IMR-90 (cell line): ENCODE results near the gene P2RX3.

ENCODE experiments used
- BHLHE40 ChIP-seq: fragments of 150-350 bp; IDR thresholded peaks from 2 replicates; pipeline ENCODE4 v1.6.1; 2016; ENCODE audit warnings: mild to moderate bottlenecking, low read depth, low read length
- CEBPB ChIP-seq: IDR thresholded peaks from 2 replicates; pipeline ENCODE4 v1.6.1; 2012; ENCODE audit warnings: low read depth, low read length, improper control_type of control experiment
- ELK1 ChIP-seq: fragments of 150-350 bp; IDR thresholded peaks from 2 replicates; pipeline ENCODE4 v1.6.1; 2016; ENCODE audit warnings: low read depth, mild to moderate bottlenecking, low read length, moderate library complexity, borderline replicate concordance
- FOS ChIP-seq: fragments of 150-350 bp; IDR thresholded peaks from 2 replicates; pipeline ENCODE4 v1.6.1; 2016; ENCODE audit warnings: low read depth, low read length
- NFE2L2 ChIP-seq: fragments of 150-350 bp; IDR thresholded peaks from 2 replicates; pipeline ENCODE4 v1.6.1; 2016; ENCODE audit warnings: low read depth, mild to moderate bottlenecking, low read length
- POLR2A ChIP-seq: IDR thresholded peaks from 2 replicates; pipeline ENCODE4 v1.6.1; 2012; ENCODE audit warnings: mild to moderate bottlenecking, low read depth, low read length
- RAD21 ChIP-seq: IDR thresholded peaks from 2 replicates; pipeline ENCODE4 v1.6.1; 2012; ENCODE audit warnings: low read length, improper control_type of control experiment
- RCOR1 ChIP-seq: IDR thresholded peaks from 2 replicates; pipeline ENCODE4 v1.6.1; 2012; ENCODE audit warnings: mild to moderate bottlenecking, low read length, improper control_type of control experiment; ENCODE audit not compliant: insufficient replicate concordance
- RFX5 ChIP-seq: IDR thresholded peaks from 2 replicates; pipeline ENCODE4 v1.8.0; 2012; ENCODE audit warnings: low read depth, mild to moderate bottlenecking, low read length, moderate library complexity
- SMC3 ChIP-seq: fragments of 150-350 bp; IDR thresholded peaks from 2 replicates; pipeline ENCODE4 v1.6.1; 2016; ENCODE audit warnings: low read depth, mild to moderate bottlenecking, antibody characterized with exemption, low read length, moderate library complexity
- USF2 ChIP-seq: fragments of 150-350 bp; IDR thresholded peaks from 2 replicates; pipeline ENCODE4 v1.6.1; 2017; ENCODE audit warnings: mild to moderate bottlenecking, antibody characterized with exemption, low read length, low read depth
- TF ChIP-seq, protein P1 (sequence below): conservative IDR thresholded peaks from 2 replicates; pipeline ENCODE4 v1.5.1; 2012; ENCODE audit warnings: mild to moderate bottlenecking, low read depth, low read length, improper control_type of control experiment

DNA sequence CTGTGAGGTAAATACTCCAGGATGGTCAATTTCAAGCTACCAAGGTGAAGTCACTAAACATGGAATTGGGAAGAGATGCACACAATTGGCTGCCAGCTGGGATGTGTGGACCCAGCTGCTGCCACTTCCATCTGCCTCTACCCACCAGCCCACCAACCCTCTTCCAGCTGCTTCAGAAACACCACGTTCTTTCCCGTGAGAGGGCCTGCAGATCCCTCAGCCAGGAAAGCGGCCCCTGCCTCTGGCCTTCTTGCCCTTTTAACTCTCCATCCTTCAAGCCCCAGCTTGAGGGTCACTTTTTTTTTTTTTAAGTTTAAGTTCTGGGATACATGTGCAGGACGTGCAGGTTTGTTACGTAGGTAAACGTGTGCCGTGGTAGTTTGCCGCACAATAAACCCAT lies 22.8 kb downstream of the P2RX3 start:
- TF ChIP-seq, protein P1, sequence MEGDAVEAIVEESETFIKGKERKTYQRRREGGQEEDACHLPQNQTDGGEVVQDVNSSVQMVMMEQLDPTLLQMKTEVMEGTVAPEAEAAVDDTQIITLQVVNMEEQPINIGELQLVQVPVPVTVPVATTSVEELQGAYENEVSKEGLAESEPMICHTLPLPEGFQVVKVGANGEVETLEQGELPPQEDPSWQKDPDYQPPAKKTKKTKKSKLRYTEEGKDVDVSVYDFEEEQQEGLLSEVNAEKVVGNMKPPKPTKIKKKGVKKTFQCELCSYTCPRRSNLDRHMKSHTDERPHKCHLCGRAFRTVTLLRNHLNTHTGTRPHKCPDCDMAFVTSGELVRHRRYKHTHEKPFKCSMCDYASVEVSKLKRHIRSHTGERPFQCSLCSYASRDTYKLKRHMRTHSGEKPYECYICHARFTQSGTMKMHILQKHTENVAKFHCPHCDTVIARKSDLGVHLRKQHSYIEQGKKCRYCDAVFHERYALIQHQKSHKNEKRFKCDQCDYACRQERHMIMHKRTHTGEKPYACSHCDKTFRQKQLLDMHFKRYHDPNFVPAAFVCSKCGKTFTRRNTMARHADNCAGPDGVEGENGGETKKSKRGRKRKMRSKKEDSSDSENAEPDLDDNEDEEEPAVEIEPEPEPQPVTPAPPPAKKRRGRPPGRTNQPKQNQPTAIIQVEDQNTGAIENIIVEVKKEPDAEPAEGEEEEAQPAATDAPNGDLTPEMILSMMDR, result no peak
- TF ChIP-seq RFX5 (no peak), USF2 (no peak), POLR2A (no peak), ELK1 (no peak), BHLHE40 (no peak), FOS (no peak), SMC3 (no peak), NFE2L2 (no peak), CEBPB (no peak), RAD21 (no peak), RCOR1 (no peak)
